GM12878 (cell line): ENCODE data around the gene SETD2. TPM values are rescaled to one million over a fixed set of nuclear protein-coding genes. Genes with fewer than 3 reads are reported as not detected.

Experiments used
- ATAC-seq: fragments of 200-7000 bp; cut with Tn5 transposase; 3 replicates; pipeline ENCODE4 v1.9.1; 2020; ENCODE audit warnings: mild to moderate bottlenecking, moderate library complexity
- BruUV-seq: library from RNA; stranded (reverse); fragments of 400-500 nt; replicated peaks from 2 replicates; lab custom pipeline; 2021; lab: Mats Ljungman, UMichigan
- CTCF ChIA-PET: fragments of 300-600 bp; sonication (Branson Sonifier 250); formaldehyde crosslinking; extraction: SDS; loops from one replicate; lab custom pipeline; 2021; ENCODE audit warnings: inconsistent platforms; lab: Yijun Ruan, JAX
- POLR2A ChIA-PET: fragments of 350-600 bp; formaldehyde crosslinking; extraction: SDS; loops from one replicate; lab custom pipeline; 2021; ENCODE audit warnings: inconsistent platforms; lab: Charles Lee
- RAD21 ChIA-PET: fragments of 300-600 bp; sonication (Branson Sonifier 250); formaldehyde crosslinking; loops from one replicate; lab custom pipeline; 2023; ENCODE audit warnings: antibody characterized with exemption; ENCODE audit not compliant: unreplicated experiment; lab: Charles Lee
- SMC1A ChIA-PET: fragments of 300-600 bp; sonication (Branson Sonifier 250); formaldehyde crosslinking; loops from one replicate; lab custom pipeline; 2023; ENCODE audit not compliant: unreplicated experiment, uncharacterized antibody; lab: Charles Lee
- DNase-seq: peaks from one replicate; pipeline ENCODE4 v3.0.0-alpha.2; 2011; ENCODE audit warnings: low read depth, low spot score
- FAIRE-seq: peaks from 3 replicates; lab custom pipeline; 2011; peaks lifted over from hg19 to GRCh38; lab: Jason Lieb, UNC
- H2AFZ ChIP-seq: 2 replicates; pipeline ENCODE4 v1.6.0; 2011; ENCODE audit warnings: low read depth, low read length, control low read depth; ENCODE audit not compliant: control insufficient read depth
- H3K27ac ChIP-seq: 2 replicates; pipeline ENCODE4 v1.5.1; 2011; ENCODE audit warnings: control low read depth; ENCODE audit not compliant: control insufficient read depth, insufficient read depth
- H3K27me3 ChIP-seq, 2 experiments: replicated peaks in 1 of 2; 2 replicates each; pipeline versions ENCODE4 v1.6.0 to v1.6.1; 2011; ENCODE audit warnings: low read length in 1 of 2; ENCODE audit not compliant: control insufficient read depth in 2 of 2, insufficient read depth in 2 of 2
- H3K36me3 ChIP-seq, 2 experiments: 2 replicates each; pipeline ENCODE4 v1.5.1; 2011; ENCODE audit warnings: low read length in 1 of 2; ENCODE audit not compliant: control insufficient read depth in 2 of 2, insufficient read depth in 2 of 2
- H3K4me1 ChIP-seq: 2 replicates; pipeline ENCODE4 v1.6.1; 2011; ENCODE audit warnings: mild to moderate bottlenecking, low read length, moderate library complexity, mixed read lengths; ENCODE audit not compliant: control insufficient read depth, insufficient read depth
- H3K4me2 ChIP-seq: 2 replicates; pipeline ENCODE4 v1.6.0; 2011; ENCODE audit warnings: control low read depth; ENCODE audit not compliant: control insufficient read depth, insufficient read depth
- H3K4me3 ChIP-seq: fragments of 200-600 bp; sonication (generic); 2 replicates; pipeline ENCODE4 v1.5.1; 2016
- H3K79me2 ChIP-seq: 2 replicates; pipeline ENCODE4 v1.6.0; 2011; ENCODE audit warnings: low read length; ENCODE audit not compliant: control insufficient read depth, insufficient read depth
- H3K9ac ChIP-seq: 2 replicates; pipeline ENCODE4 v1.8.0; 2011; ENCODE audit warnings: low read length, control low read depth, mixed read lengths; ENCODE audit not compliant: control insufficient read depth, insufficient read depth
- H3K9me3 ChIP-seq: replicated peaks from 3 replicates; pipeline ENCODE4 v1.5.1; 2011; ENCODE audit warnings: mild to moderate bottlenecking, low read length; ENCODE audit not compliant: control insufficient read depth, insufficient read depth
- H4K20me1 ChIP-seq: 2 replicates; pipeline ENCODE4 v1.6.0; 2011; ENCODE audit not compliant: control insufficient read depth, insufficient read depth
- BHLHE40 ChIP-seq, 2 experiments: fragments of 450-650 bp in 1 of 2; IDR thresholded peaks; 2 replicates each; pipeline ENCODE4 v1.6.1; 2011 to 2017; ENCODE audit warnings: low read depth in 2 of 2, borderline replicate concordance in 1 of 2, improper control_type of control experiment in 1 of 2, low read length in 1 of 2, mild to moderate bottlenecking in 1 of 2
- MLLT1 ChIP-seq: fragments of 450-650 bp; IDR thresholded peaks from 2 replicates; pipeline ENCODE4 v1.6.1; 2016; ENCODE audit warnings: mild to moderate bottlenecking
- MTA3 ChIP-seq: IDR thresholded peaks from 2 replicates; pipeline ENCODE4 v1.6.1; 2012; ENCODE audit warnings: low read length, inconsistent platforms, borderline replicate concordance
- PBX3 ChIP-seq: IDR thresholded peaks from 2 replicates; pipeline ENCODE4 v1.6.1; 2011; ENCODE audit warnings: mild to moderate bottlenecking, low read depth, low read length, moderate library complexity; ENCODE audit not compliant: insufficient replicate concordance
- SMAD1 ChIP-seq: fragments of 450-650 bp; IDR thresholded peaks from 2 replicates; pipeline ENCODE4 v1.6.1; 2018; ENCODE audit warnings: mild to moderate bottlenecking, low read depth; ENCODE audit not compliant: partially characterized antibody
- ZBTB11 ChIP-seq: fragments of 450-650 bp; formaldehyde crosslinking; IDR thresholded peaks from 2 replicates; pipeline ENCODE4 v1.5.0; 2022; ENCODE audit warnings: mild to moderate bottlenecking, missing genetic modification characterization
- WGBS: methylation state at CpG from one replicate; pipeline ENCODE4 v1.1.6; 2016; ENCODE audit warnings: low lambda C conversion rate; ENCODE audit not compliant: insufficient replicate concordance, insufficient coverage; ENCODE audit errors: missing lambda C conversion rate; 5-methylcytosine and 5-hydroxymethylcytosine counted together
- in situ Hi-C: fragments of 300-500 bp; cut with MboI; formaldehyde crosslinking; loops from 9 replicates; pipeline ENCODE4 v1.14.3; 2018; ENCODE audit warnings: mixed read lengths
- intact Hi-C: fragments of 100-400 bp; cut with micrococcal nuclease; formaldehyde crosslinking; loops from one replicate; pipeline ENCODE4 v1.14.2; 2022; ENCODE audit not compliant: unreplicated experiment
- polyA plus RNA-seq, 11 experiments: library from polyadenylated mRNA; depleted of rRNA in 4 of 11; unstranded in 6 of 11; stranded (reverse) in 5 of 11; fragments of >200 nt; fragmentation: Nextera tagmentation in 4 of 11; fragmentation: Illumina TruSeq in 1 of 11; extraction: Ambion mirVana in 4 of 11; extraction: Trizol in 1 of 11; gene quantifications; 1 replicate in 1 of 11; 2 replicates in 10 of 11; pipeline versions ENCODE4 v1.2.1 to v1.2.3, GENCODE V29; 2011 to 2016; ENCODE audit warnings: inconsistent platforms in 2 of 11, missing spikeins in 2 of 11, low read depth in 1 of 11
- total RNA-seq, 4 experiments: library from RNA; depleted of rRNA in 3 of 4; stranded (reverse); fragments of >200 nt in 3 of 4; fragmentation: Illumina TruSeq in 1 of 4; extraction: Trizol in 1 of 4; gene quantifications; 2 replicates each; pipeline versions ENCODE4 v1.2.1 to v1.2.3, GENCODE V29; 2013 to 2021

Gene SETD2
- total and polyA plus RNA-seq, 10 of the 15 experiments (the other 5 are each of a cell fraction or from before 2014, with no cell fraction given): 8.4 to 44.9 (median 24.5) TPM

GRCh38 chr3:46994801-46995731 is 168.8 kb downstream of the SETD2 start:
- H3K9ac ChIP-seq: no peak overlapping the region
- SMC1A ChIA-PET: interaction anchor here (0.9 kb wide), 1 partner anchor 72 kb away, joined by 3 read pairs; no protein-coding TSS in a partner anchor
- DNase-seq (no peak), FAIRE-seq (no peak), ATAC-seq (no peak)
- in situ Hi-C loops: no loop called here
- H3K9me3 ChIP-seq: no peaks in the 10 kb centered on the region
- RAD21 ChIA-PET: no interaction called here
- intact Hi-C loops: no loop called here
- no TSS peak for BruUV-seq
- H4K20me1 ChIP-seq: no peaks in the 10 kb centered on the region
- no peak for TF ChIP-seq BHLHE40 (IDR thresholded peaks at IDR 0.05; ENCODE audit: borderline replicate concordance in 1 of 2, low read depth in 2 of 2, low read length in 1 of 2)
- POLR2A ChIA-PET: interaction anchor here (0.5 kb wide), 1 partner anchor 83 kb away, joined by 3 read pairs; no protein-coding TSS in a partner anchor
- H3K36me3 ChIP-seq: peaks cover 17 to 38% of the 10 kb centered on the region in 2 experiments; a peak in 3 of 4 replicates
- peaks cover 18% of the 10 kb centered on the region for H3K4me1 ChIP-seq
- peaks cover 12% of the 10 kb centered on the region for H3K79me2 ChIP-seq
- CTCF ChIA-PET: no interaction called here
- H3K4me3 ChIP-seq: no peak overlapping the region
- H2AFZ ChIP-seq: no peak overlapping the region
- no peak overlapping the region for H3K4me2 ChIP-seq
- no peaks in the 10 kb centered on the region for H3K27me3 ChIP-seq
- WGBS: 96% methylated on average over 29 of the region's 29 CpGs
- H3K27ac ChIP-seq: no peak overlapping the region

- DNase-seq: no peak
- in situ Hi-C loops: no loop called here
- no peak for TF ChIP-seq MTA3
- TF ChIP-seq MLLT1: no peak
- no peak for TF ChIP-seq SMAD1
- TF ChIP-seq ZBTB11: no peak
- TF ChIP-seq PBX3: no peak
These were observed 169.9 kb downstream of the SETD2 start for GRCh38 chr3:46993986-46994385.

More at GRCh38 chr3:46993986-46994385, 169.9 kb downstream of the SETD2 start:
- WGBS: 79% methylated on average over 7 of the region's 7 CpGs
- H3K79me2 ChIP-seq: peaks cover 12% of the 10 kb centered on the region
- H3K27me3 ChIP-seq: no peaks in the 10 kb centered on the region
- H3K9me3 ChIP-seq: no peaks in the 10 kb centered on the region
- no peak overlapping the region for H3K9ac ChIP-seq
- no peak overlapping the region for H3K4me3 ChIP-seq
- no TSS peak for BruUV-seq
- no peak overlapping the region for H3K27ac ChIP-seq
- POLR2A ChIA-PET: interaction anchor here (0.6 to 1.8 kb wide), 2 partner anchors 16 to 18 kb away, joined by 6 read pairs; no protein-coding TSS in a partner anchor
- FAIRE-seq (no peak), ATAC-seq (no peak)
- no peak overlapping the region for H2AFZ ChIP-seq
- H3K4me1 ChIP-seq: peaks cover 28% of the 10 kb centered on the region
- SMC1A ChIA-PET: interaction anchor here (0.6 to 1.1 kb wide), 3 partner anchors 28 to 71 kb away, joined by 3 read pairs; no protein-coding TSS in a partner anchor
- CTCF ChIA-PET: interaction anchor here (1.0 to 1.1 kb wide), 3 partner anchors 23 to 146 kb away, joined by 3 read pairs; no protein-coding TSS in a partner anchor
- H3K36me3 ChIP-seq: peaks cover 17 to 28% of the 10 kb centered on the region in 2 experiments; a peak in 3 of 4 replicates
- H3K4me2 ChIP-seq: no peak overlapping the region
- RAD21 ChIA-PET: interaction anchor here (1.2 kb wide), 1 partner anchor 18 kb away, joined by 3 read pairs; the partner anchor contains the start of gene CCDC12
- no peaks in the 10 kb centered on the region for H4K20me1 ChIP-seq
- intact Hi-C loops: no loop called here
